ENCODE data around the gene AGBL4. TPM values are rescaled to one million over a fixed set of nuclear protein-coding genes. Genes with fewer than 3 reads are reported as not detected.

The AGBL4 gene
- total RNA-seq, 1 donor from 2014 or later = 0.39 TPM

DNA sequence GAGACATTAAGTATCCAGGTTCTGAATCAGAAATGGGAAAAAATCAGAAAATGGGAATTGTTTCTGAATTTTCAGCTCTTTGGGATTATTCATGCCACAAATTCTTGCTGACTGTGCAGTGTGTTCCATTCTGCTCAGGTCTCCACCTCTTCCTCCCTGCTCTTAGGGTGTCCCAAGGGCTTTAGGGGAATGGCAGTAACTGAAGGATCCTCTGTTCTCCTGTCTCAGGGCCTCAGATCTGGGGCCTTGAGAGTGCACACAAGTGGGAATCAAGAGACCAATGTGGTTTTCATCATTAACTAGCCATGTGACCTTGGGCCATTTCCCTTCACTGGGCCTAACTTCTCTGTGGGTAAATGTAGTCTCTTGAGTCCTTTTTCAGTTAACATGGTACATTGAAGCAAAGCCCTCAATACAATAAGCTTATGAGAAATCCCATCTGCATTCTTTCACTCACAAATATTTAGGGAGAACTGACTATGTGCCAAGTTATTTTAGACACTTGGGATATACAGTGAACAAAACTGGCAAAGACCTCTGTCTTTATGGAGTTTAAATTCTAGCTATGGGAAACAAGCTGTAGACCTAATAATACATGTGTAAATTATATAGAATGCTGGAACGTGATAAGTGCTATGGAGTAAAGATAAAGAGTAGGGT, 1476.1 kb downstream of the AGBL4 start:
- DNase-seq (ENCODE audit: extremely low spot score, unreplicated experiment) = no peak
- Mint-ChIP-seq H3K36me3 (no peaks in the 10 kb centered on the region), H3K4me1 (ENCODE audit: unreplicated experiment) (no peaks in the 10 kb centered on the region), H3K9me3 (no peaks in the 10 kb centered on the region), H3K27ac (no peak overlapping the region), H3K27me3 (peaks cover 58% of the 10 kb centered on the region), H3K4me3 (no peak overlapping the region)
- TF ChIP-seq, protein P1, sequence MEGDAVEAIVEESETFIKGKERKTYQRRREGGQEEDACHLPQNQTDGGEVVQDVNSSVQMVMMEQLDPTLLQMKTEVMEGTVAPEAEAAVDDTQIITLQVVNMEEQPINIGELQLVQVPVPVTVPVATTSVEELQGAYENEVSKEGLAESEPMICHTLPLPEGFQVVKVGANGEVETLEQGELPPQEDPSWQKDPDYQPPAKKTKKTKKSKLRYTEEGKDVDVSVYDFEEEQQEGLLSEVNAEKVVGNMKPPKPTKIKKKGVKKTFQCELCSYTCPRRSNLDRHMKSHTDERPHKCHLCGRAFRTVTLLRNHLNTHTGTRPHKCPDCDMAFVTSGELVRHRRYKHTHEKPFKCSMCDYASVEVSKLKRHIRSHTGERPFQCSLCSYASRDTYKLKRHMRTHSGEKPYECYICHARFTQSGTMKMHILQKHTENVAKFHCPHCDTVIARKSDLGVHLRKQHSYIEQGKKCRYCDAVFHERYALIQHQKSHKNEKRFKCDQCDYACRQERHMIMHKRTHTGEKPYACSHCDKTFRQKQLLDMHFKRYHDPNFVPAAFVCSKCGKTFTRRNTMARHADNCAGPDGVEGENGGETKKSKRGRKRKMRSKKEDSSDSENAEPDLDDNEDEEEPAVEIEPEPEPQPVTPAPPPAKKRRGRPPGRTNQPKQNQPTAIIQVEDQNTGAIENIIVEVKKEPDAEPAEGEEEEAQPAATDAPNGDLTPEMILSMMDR (conservative IDR thresholded peaks at IDR 0.05) = no peak

DNA sequence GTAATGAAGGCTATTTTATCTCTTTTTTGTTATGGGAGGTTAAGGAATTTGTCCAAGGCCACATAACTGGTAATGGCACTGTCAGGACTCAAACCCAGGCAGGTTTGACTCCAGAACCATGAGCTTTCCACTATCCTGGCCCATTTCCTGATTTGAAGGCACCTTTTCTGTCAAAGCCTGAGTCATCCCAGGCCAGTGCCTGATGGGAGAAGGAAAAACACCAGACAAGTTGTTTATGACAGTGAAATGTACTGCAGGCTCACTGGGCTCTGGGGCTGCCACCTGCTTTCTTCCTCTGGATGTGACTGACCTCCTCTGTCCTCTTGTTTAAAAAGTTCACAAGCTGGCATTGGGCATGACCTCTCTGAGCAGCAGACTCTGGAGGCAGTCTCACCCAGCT, 1479.9 kb downstream of the AGBL4 start:
- no peak for DNase-seq (ENCODE audit: extremely low spot score, unreplicated experiment)
- TF ChIP-seq, protein P1 (conservative IDR thresholded peaks at IDR 0.05) = no peak
- Mint-ChIP-seq H3K4me3 (no peak overlapping the region), H3K4me1 (ENCODE audit: unreplicated experiment) (no peaks in the 10 kb centered on the region), H3K36me3 (no peaks in the 10 kb centered on the region), H3K9me3 (no peaks in the 10 kb centered on the region), H3K27me3 (peaks cover 60% of the 10 kb centered on the region), H3K27ac (no peak overlapping the region)

DNA sequence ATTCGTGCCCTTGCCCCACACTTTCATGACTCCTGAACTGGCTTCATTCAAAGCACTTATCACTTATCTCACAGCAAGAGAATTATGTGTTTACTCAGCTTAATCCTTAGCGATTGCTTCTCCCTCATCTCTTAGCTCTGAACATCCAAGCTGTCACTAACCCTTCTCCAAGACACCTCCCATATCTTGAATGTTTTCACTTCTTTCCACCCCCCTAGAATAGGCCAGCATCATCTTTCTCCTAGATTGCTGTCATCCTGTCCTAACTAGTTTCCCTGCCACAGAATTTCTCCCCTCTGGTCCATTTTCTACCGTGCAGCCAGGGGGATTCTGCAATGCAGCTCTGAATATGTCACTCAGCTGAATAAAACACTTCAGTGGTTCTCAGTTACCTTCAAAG, 1483.2 kb downstream of the AGBL4 start:
- Mint-ChIP-seq H3K36me3 (no peaks in the 10 kb centered on the region), H3K9me3 (no peaks in the 10 kb centered on the region), H3K27me3 (peaks cover 50% of the 10 kb centered on the region), H3K27ac (no peak overlapping the region), H3K4me3 (no peak overlapping the region), H3K4me1 (ENCODE audit: unreplicated experiment) (no peaks in the 10 kb centered on the region)
- DNase-seq (ENCODE audit: extremely low spot score, unreplicated experiment) = no peak
- TF ChIP-seq, protein P1 (conservative IDR thresholded peaks at IDR 0.05) = no peak

DNA sequence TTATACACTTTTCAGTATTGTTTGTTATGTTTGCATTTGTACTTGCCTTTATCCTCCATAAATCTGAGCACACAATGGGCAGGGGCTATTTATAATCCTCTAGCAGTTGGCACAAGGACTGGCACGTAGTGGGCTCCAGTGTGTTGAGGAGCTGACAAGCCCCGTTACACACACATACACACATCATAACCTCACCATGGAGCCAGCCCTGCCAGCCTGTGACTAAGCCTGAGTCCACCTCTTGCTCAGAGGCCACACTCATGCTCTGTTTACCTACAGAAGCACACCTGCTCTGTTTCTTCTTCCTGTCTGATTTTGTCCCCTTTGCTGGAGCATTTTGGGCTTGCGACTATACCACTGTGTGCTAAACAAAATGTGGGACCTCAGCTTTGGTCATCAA, 1487.3 kb downstream of the AGBL4 start:
- no peak for DNase-seq (ENCODE audit: extremely low spot score, unreplicated experiment)
- H3K9me3 Mint-ChIP-seq = no peaks in the 10 kb centered on the region
- TF ChIP-seq, protein P1 (conservative IDR thresholded peaks at IDR 0.05) = no peak
- H3K27me3 Mint-ChIP-seq = peaks cover 48% of the 10 kb centered on the region
- H3K4me1 Mint-ChIP-seq (ENCODE audit: unreplicated experiment) = no peaks in the 10 kb centered on the region
- no peak overlapping the region for H3K4me3 Mint-ChIP-seq
- H3K36me3 Mint-ChIP-seq = no peaks in the 10 kb centered on the region
- no peak overlapping the region for H3K27ac Mint-ChIP-seq

DNA sequence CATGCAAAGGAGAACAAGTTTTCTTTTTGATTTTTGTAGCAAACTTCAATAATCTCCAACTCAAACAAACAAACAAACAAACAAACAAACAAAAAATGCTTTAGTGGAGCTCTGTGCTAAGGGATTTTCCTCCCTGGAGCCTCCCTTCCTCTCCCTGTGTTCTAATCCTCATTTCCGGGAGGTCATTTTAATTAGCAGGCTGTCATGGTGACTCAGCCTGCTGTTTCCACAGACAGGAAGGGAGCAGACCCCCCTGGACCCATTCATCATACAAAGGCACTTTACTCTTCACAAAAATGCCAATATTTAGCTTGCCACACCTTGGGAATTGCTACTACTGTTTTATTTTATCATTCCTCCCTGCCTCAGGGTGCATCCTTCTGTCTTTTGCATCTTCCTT, 1490.8 kb downstream of the AGBL4 start:
- H3K36me3 Mint-ChIP-seq = no peaks in the 10 kb centered on the region
- no peak overlapping the region for H3K4me3 Mint-ChIP-seq
- TF ChIP-seq, protein P1 (conservative IDR thresholded peaks at IDR 0.05) = no peak
- H3K4me1 Mint-ChIP-seq (ENCODE audit: unreplicated experiment) = no peaks in the 10 kb centered on the region
- no peak overlapping the region for H3K27ac Mint-ChIP-seq
- no peaks in the 10 kb centered on the region for H3K9me3 Mint-ChIP-seq
- H3K27me3 Mint-ChIP-seq = peaks cover 35% of the 10 kb centered on the region
- no peak for DNase-seq (ENCODE audit: extremely low spot score, unreplicated experiment)
